SK-N-SH treated with all-trans-retinoic acid at 6 μM for 48 hours (cell line): ENCODE measurements around the gene PLEKHG3.

Experiments used
- ATAC-seq: fragments of 200-7000 bp; cut with Tn5 transposase; 3 replicates; pipeline ENCODE4 v1.9.1; 2020; ENCODE audit warnings: mild to moderate bottlenecking, moderate library complexity
- ARNTL ChIP-seq: fragments of 450-650 bp; formaldehyde crosslinking; IDR thresholded peaks from 2 replicates; pipeline ENCODE4 v1.5.0; 2020; ENCODE audit warnings: low read depth, mild to moderate bottlenecking, moderate library complexity, borderline replicate concordance
- BACH2 ChIP-seq: fragments of 250-450 bp; sonication (Bioruptor Pico); IDR thresholded peaks from 2 replicates; pipeline ENCODE4 v1.9.0; 2021; ENCODE audit warnings: mild to moderate bottlenecking, borderline replicate concordance
- CSDC2 ChIP-seq: fragments of 250-450 bp; sonication (Bioruptor Pico); IDR thresholded peaks from 2 replicates; pipeline ENCODE4 v1.5.0; 2020; ENCODE audit warnings: mild to moderate bottlenecking, moderate library complexity
- ESRRG ChIP-seq: fragments of 250-450 bp; sonication (Bioruptor Pico); IDR thresholded peaks from 2 replicates; pipeline ENCODE4 v1.6.1; 2021; ENCODE audit warnings: mild to moderate bottlenecking
- GLIS3 ChIP-seq: fragments of 250-450 bp; sonication (Bioruptor Pico); IDR thresholded peaks from 2 replicates; pipeline ENCODE4 v1.5.0; 2020; ENCODE audit warnings: mild to moderate bottlenecking, moderate library complexity
- ISL1 ChIP-seq: fragments of 250-450 bp; sonication (Bioruptor Pico); IDR thresholded peaks from 2 replicates; pipeline ENCODE4 v2.1.2; 2022; ENCODE audit warnings: mild to moderate bottlenecking, moderate library complexity
- OSR1 ChIP-seq: fragments of 250-450 bp; sonication (Bioruptor Pico); IDR thresholded peaks from 2 replicates; pipeline ENCODE4 v1.8.0; 2022; ENCODE audit warnings: moderate library complexity, mild to moderate bottlenecking, inconsistent platforms
- PPARA ChIP-seq: fragments of 250-450 bp; sonication (Bioruptor Pico); IDR thresholded peaks from 2 replicates; pipeline ENCODE4 v1.5.0; 2020; ENCODE audit warnings: mild to moderate bottlenecking, borderline replicate concordance
- RARB ChIP-seq: fragments of 250-450 bp; sonication (Bioruptor Pico); IDR thresholded peaks from 2 replicates; pipeline ENCODE4 v1.8.0; 2021; ENCODE audit warnings: mild to moderate bottlenecking, moderate library complexity
- SNAI2 ChIP-seq: fragments of 250-450 bp; sonication (Bioruptor Pico); IDR thresholded peaks from 2 replicates; pipeline ENCODE4 v1.5.0; 2020; ENCODE audit warnings: mild to moderate bottlenecking, moderate library complexity
- TCF4 ChIP-seq: fragments of 250-450 bp; sonication (Bioruptor Pico); IDR thresholded peaks from 2 replicates; pipeline ENCODE4 v1.8.0; 2021; ENCODE audit warnings: mild to moderate bottlenecking, moderate library complexity, borderline replicate concordance
- TOX ChIP-seq: fragments of 250-450 bp; sonication (Bioruptor Pico); IDR thresholded peaks from 2 replicates; pipeline ENCODE4 v1.8.0; 2021; ENCODE audit warnings: mild to moderate bottlenecking, moderate library complexity, borderline replicate concordance
- ZC3H10 ChIP-seq: fragments of 250-450 bp; sonication (Bioruptor Pico); IDR thresholded peaks from 2 replicates; pipeline ENCODE4 v1.5.1; 2021; ENCODE audit warnings: mild to moderate bottlenecking, moderate library complexity
- ZFP3 ChIP-seq: fragments of 250-450 bp; sonication (Bioruptor Pico); IDR thresholded peaks from 2 replicates; pipeline ENCODE4 v1.5.0; 2020; ENCODE audit warnings: mild to moderate bottlenecking, moderate library complexity
- ZFP30 ChIP-seq: fragments of 450-650 bp; formaldehyde crosslinking; IDR thresholded peaks from 2 replicates; pipeline ENCODE4 v1.5.0; 2022; ENCODE audit warnings: mild to moderate bottlenecking, moderate library complexity
- ZNF70 ChIP-seq: fragments of 450-650 bp; formaldehyde crosslinking; IDR thresholded peaks from 2 replicates; pipeline ENCODE4 v1.5.0; 2020; ENCODE audit warnings: mild to moderate bottlenecking, moderate library complexity
- ZNF8 ChIP-seq: fragments of 450-650 bp; formaldehyde crosslinking; IDR thresholded peaks from 2 replicates; pipeline ENCODE4 v1.5.0; 2020; ENCODE audit warnings: mild to moderate bottlenecking, moderate library complexity
- TF ChIP-seq, protein P1 (sequence below): fragments of 250-450 bp; sonication (Bioruptor Pico); IDR thresholded peaks from 2 replicates; pipeline ENCODE4 v1.8.0; 2020; ENCODE audit warnings: mild to moderate bottlenecking, moderate library complexity, borderline replicate concordance
- TF ChIP-seq, protein P2 (sequence below): fragments of 250-450 bp; sonication (Bioruptor Pico); IDR thresholded peaks from 2 replicates; pipeline ENCODE4 v1.5.1; 2021; ENCODE audit warnings: mild to moderate bottlenecking, moderate library complexity
- TF ChIP-seq, protein P3 (sequence below): fragments of 250-450 bp; sonication (Bioruptor Pico); IDR thresholded peaks from 2 replicates; pipeline ENCODE4 v1.5.1; 2020; ENCODE audit warnings: low read depth, mild to moderate bottlenecking, moderate library complexity
- TF ChIP-seq, protein P4 (sequence below): fragments of 250-450 bp; sonication (Bioruptor Pico); IDR thresholded peaks from 2 replicates; pipeline ENCODE4 v1.5.0; 2020; ENCODE audit warnings: mild to moderate bottlenecking, moderate library complexity

PLEKHG3 gene

DNA sequence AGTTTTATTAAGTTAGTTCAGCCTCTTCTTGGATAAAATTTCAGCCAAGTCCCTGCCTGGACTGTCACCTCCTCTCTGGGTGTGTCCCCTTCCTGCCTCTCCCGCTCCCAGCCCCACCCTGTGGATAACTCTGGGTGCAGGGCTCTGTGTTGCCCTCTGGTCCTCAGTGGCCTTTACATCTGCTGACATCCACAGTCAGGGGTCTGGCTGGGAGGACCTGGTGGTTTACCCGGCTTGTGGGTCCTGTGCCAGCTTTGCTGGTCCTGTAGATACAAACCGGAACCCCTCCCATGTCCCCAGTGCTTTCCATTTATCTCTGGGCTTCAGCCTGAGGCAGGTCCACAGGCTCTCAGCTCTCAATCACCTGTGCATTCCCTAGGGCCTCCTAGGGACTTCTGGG, 28.9 kb upstream of the PLEKHG3 start:
- TF ChIP-seq, protein P1, sequence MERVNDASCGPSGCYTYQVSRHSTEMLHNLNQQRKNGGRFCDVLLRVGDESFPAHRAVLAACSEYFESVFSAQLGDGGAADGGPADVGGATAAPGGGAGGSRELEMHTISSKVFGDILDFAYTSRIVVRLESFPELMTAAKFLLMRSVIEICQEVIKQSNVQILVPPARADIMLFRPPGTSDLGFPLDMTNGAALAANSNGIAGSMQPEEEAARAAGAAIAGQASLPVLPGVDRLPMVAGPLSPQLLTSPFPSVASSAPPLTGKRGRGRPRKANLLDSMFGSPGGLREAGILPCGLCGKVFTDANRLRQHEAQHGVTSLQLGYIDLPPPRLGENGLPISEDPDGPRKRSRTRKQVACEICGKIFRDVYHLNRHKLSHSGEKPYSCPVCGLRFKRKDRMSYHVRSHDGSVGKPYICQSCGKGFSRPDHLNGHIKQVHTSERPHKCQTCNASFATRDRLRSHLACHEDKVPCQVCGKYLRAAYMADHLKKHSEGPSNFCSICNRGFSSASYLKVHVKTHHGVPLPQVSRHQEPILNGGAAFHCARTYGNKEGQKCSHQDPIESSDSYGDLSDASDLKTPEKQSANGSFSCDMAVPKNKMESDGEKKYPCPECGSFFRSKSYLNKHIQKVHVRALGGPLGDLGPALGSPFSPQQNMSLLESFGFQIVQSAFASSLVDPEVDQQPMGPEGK (CRISPR knock-in tag), result no peak
- TF ChIP-seq GLIS3 (CRISPR knock-in tag), result no peak
- no peak for ATAC-seq

DNA sequence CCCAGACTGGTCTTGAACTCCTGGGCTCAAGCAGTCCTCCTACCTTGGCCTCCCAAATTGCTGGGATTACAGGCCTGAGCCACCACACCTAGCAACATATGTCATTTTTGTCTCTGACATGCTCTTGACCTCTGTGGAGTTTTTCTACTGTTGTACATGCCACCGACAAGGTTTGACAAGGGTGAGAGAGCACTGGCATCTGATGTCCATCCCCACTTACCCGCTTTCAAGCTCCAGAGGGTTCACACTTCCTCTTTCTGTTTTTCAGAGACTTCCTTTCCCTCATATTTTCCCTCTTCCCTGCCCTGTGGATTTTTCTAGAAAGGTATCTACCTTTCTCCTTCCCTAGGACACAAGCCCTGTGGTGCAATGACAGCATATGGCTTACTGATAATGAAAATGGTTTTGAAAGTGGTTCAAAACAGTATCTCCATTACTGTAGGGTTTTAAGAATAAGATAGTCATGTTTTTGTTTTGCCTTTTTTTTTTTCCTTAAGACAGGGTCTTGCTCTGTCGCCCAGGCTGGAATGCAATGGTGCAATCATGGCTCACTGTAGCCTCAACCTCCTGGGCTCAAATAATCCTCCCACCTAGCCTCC, 27.7 kb upstream of the PLEKHG3 start:
- ATAC-seq, result no peak
- TF ChIP-seq ZC3H10 (CRISPR knock-in tag) (no peak), SNAI2 (CRISPR knock-in tag) (no peak), ZNF8 (CRISPR knock-in tag) (no peak), TCF4 (no peak), ZNF70 (CRISPR knock-in tag) (no peak), OSR1 (no peak), ISL1 (CRISPR knock-in tag) (no peak), ZFP3 (CRISPR knock-in tag) (no peak)
- TF ChIP-seq, protein P2, sequence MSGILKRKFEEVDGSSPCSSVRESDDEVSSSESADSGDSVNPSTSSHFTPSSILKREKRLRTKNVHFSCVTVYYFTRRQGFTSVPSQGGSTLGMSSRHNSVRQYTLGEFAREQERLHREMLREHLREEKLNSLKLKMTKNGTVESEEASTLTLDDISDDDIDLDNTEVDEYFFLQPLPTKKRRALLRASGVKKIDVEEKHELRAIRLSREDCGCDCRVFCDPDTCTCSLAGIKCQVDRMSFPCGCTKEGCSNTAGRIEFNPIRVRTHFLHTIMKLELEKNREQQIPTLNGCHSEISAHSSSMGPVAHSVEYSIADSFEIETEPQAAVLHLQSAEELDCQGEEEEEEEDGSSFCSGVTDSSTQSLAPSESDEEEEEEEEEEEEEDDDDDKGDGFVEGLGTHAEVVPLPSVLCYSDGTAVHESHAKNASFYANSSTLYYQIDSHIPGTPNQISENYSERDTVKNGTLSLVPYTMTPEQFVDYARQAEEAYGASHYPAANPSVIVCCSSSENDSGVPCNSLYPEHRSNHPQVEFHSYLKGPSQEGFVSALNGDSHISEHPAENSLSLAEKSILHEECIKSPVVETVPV (CRISPR knock-in tag), result no peak
- TF ChIP-seq, protein P3, sequence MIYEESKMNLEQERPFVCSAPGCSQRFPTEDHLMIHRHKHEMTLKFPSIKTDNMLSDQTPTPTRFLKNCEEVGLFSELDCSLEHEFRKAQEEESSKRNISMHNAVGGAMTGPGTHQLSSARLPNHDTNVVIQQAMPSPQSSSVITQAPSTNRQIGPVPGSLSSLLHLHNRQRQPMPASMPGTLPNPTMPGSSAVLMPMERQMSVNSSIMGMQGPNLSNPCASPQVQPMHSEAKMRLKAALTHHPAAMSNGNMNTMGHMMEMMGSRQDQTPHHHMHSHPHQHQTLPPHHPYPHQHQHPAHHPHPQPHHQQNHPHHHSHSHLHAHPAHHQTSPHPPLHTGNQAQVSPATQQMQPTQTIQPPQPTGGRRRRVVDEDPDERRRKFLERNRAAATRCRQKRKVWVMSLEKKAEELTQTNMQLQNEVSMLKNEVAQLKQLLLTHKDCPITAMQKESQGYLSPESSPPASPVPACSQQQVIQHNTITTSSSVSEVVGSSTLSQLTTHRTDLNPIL (CRISPR knock-in tag), result no peak
- TF ChIP-seq, all 23 proteins: peak for 0

DNA sequence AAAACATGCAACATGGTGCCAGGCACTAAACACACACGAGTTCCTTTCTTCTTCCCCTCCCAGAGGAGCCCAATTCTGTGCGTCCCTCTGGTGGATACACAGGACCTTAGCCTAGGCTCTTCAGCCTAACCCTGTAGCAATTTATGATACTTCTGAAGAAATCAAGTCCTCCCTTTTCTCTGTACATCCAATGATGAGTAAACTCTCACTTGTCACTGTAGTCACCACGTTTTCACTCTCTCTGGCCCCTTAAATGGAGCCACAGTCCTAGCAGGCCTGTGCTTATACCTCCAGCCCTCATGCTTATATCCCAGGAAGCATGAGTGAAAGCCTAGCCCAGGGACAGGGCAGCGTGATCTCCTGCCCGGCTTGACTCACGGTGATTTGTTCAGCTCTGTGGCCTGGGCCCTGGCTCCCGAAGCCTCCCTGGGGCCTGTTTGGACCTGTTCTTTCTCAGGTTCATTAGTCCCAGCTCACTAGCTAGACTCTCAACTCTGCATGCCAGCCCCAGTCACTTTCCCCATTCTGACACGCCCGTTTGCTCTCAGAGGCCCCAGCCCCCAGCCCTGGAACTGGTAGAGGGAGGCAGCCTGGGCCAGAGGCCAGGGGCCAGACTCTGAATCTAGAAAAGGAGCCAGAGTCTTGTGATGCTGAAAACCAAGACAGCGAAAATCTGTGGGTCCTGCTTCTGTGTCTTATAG, 24.1 kb upstream of the PLEKHG3 start:
- no peak for ATAC-seq

DNA sequence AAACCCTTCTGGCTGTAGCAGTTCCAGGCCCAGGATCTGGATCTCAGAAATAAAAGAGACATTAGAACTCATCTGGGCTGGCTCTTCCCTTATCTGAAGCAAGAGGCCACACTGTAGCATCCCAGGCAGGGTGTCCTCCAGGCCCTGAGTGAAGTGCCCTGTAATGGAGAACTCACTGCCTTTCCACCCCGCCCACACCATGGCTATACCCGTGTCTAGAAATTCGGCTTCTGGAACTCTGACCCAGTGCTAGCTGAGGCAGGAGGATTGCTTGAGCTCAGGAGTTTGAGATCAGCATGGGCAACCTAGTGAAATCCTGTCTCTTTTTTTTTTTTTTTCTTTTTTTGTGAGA, 23.5 kb upstream of the PLEKHG3 start:
- ATAC-seq, result no peak
- no peak for TF ChIP-seq RARB
- TF ChIP-seq, protein P1 (CRISPR knock-in tag), result no peak
- TF ChIP-seq PPARA (CRISPR knock-in tag), result no peak
- TF ChIP-seq, protein P4, sequence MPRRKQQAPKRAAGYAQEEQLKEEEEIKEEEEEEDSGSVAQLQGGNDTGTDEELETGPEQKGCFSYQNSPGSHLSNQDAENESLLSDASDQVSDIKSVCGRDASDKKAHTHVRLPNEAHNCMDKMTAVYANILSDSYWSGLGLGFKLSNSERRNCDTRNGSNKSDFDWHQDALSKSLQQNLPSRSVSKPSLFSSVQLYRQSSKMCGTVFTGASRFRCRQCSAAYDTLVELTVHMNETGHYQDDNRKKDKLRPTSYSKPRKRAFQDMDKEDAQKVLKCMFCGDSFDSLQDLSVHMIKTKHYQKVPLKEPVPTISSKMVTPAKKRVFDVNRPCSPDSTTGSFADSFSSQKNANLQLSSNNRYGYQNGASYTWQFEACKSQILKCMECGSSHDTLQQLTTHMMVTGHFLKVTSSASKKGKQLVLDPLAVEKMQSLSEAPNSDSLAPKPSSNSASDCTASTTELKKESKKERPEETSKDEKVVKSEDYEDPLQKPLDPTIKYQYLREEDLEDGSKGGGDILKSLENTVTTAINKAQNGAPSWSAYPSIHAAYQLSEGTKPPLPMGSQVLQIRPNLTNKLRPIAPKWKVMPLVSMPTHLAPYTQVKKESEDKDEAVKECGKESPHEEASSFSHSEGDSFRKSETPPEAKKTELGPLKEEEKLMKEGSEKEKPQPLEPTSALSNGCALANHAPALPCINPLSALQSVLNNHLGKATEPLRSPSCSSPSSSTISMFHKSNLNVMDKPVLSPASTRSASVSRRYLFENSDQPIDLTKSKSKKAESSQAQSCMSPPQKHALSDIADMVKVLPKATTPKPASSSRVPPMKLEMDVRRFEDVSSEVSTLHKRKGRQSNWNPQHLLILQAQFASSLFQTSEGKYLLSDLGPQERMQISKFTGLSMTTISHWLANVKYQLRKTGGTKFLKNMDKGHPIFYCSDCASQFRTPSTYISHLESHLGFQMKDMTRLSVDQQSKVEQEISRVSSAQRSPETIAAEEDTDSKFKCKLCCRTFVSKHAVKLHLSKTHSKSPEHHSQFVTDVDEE (CRISPR knock-in tag), result no peak
- TF ChIP-seq SNAI2 (CRISPR knock-in tag), result no peak
- no peak for TF ChIP-seq ZFP3 (CRISPR knock-in tag)
- no peak for TF ChIP-seq TOX (CRISPR knock-in tag)
- TF ChIP-seq ARNTL (CRISPR knock-in tag), result no peak
- TF ChIP-seq, protein P2 (CRISPR knock-in tag), result no peak
- no peak for TF ChIP-seq OSR1
- no peak for TF ChIP-seq BACH2 (CRISPR knock-in tag)
- no peak for TF ChIP-seq GLIS3 (CRISPR knock-in tag)
- TF ChIP-seq ISL1 (CRISPR knock-in tag), result no peak
- no peak for TF ChIP-seq ESRRG
- no peak for TF ChIP-seq ZC3H10 (CRISPR knock-in tag)

More for the DNA sequence above, 24.1 kb upstream of the PLEKHG3 start:
- TF ChIP-seq ZNF8 (CRISPR knock-in tag) (no peak), RARB (no peak), GLIS3 (CRISPR knock-in tag) (no peak), CSDC2 (CRISPR knock-in tag) (no peak), ZFP30 (no peak)
- TF ChIP-seq, protein P2 (CRISPR knock-in tag), result no peak
